ENCODE results near the gene MSI2.

DNA sequence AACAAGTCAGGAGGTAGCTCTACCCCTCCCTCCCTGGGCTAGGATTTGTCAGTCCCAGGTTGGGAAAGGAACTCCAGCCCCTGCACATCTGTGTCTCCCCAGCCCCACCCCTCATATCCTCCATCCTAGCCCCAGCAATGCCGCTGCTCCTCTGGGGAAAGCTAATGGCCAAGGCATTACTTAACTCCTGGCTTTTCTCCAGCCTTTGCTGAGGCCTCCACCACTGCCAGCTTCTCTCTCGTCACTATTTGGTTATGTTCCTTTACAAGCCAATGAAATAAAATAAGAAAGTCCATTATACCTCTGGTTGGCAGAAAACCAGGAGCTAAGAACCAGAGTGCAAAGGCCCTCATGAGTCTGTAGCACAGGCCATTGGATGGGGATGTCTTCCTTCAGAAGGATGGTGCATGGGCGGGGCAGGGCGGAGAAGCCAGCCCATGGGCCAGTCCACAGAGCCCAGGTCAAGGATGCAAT lies 317.8 kb downstream of the MSI2 start:
- no peak for TF ChIP-seq SNAI2 (CRISPR knock-in tag; IDR thresholded peaks at IDR 0.05)
- TF ChIP-seq ESRRG (CRISPR knock-in tag; IDR thresholded peaks at IDR 0.05): 0 out of 2 replicates have a peak, but pooled peaks have one; percentile 26
- TF ChIP-seq GLIS3 (CRISPR knock-in tag; IDR thresholded peaks at IDR 0.05): no peak
- no peak for TF ChIP-seq ZFP30 (CRISPR knock-in tag; IDR thresholded peaks at IDR 0.05)
- TF ChIP-seq, protein P1, sequence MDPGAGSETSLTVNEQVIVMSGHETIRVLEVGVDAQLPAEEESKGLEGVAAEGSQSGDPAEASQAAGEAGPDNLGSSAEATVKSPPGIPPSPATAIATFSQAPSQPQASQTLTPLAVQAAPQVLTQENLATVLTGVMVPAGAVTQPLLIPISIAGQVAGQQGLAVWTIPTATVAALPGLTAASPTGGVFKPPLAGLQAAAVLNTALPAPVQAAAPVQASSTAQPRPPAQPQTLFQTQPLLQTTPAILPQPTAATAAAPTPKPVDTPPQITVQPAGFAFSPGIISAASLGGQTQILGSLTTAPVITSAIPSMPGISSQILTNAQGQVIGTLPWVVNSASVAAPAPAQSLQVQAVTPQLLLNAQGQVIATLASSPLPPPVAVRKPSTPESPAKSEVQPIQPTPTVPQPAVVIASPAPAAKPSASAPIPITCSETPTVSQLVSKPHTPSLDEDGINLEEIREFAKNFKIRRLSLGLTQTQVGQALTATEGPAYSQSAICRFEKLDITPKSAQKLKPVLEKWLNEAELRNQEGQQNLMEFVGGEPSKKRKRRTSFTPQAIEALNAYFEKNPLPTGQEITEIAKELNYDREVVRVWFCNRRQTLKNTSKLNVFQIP (CRISPR knock-in tag; IDR thresholded peaks at IDR 0.05; ENCODE audit: borderline replicate concordance, low read depth): no peak
- no peak for TF ChIP-seq ARNTL (CRISPR knock-in tag; IDR thresholded peaks at IDR 0.05; ENCODE audit: borderline replicate concordance, low read depth)
- no peak for TF ChIP-seq OSR1 (CRISPR knock-in tag; IDR thresholded peaks at IDR 0.05)
- no peak for TF ChIP-seq ZC3H10 (CRISPR knock-in tag; IDR thresholded peaks at IDR 0.05)
